ENCODE measurements around the gene ELL.

The ELL gene

DNA sequence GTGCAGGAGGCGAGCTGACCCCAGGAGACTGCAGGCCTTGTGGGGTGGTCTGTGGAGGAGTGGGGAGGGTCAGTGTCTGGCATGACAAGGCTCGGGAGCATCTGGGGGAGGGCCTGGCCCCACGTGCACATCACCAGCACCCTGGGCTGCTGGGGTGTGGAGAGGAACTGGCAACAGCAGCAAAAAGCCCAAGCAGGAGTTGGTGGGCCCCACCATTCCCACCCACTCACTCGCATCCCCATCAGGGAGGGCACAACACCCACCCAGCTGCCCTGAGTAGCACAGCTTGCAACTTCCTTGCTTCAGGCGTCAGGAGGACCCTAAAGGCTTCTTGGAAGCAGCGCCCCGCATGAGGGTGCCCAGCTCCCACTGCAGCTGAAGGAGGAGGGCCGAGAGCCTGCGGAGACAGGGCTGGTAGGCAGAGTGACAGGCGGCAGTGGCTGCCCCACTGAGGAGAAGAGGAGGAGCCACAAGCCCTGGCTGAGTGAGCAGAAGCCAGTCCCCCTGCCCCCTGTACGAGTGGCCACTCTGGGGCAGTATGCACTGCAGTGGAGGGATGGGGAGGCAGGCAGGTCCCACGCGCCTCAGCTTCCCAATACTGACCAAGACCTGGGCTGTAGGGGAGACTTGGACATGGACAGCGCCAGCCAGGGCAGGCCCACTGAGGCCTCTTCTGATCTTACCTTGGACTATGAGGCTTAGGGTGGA lies 26.5 kb downstream of the ELL start:
- Histone ChIP-seq H3K27me3 (ENCODE audit: insufficient read depth, poor library complexity, severe bottlenecking) (no peaks in the 10 kb centered on the region), H3K4me3 (replicated peaks; ENCODE audit: insufficient read depth, low read length) (no peak overlapping the region), H3K27ac (replicated peaks) (peak overlapping the region; percentile 11; the same call in 1 of the 2 replicates)
- TF ChIP-seq REST (IDR thresholded peaks at IDR 0.05; ENCODE audit: insufficient replicate concordance, low read depth) (no peak), SPI1 (IDR thresholded peaks at IDR 0.05; ENCODE audit: borderline replicate concordance, low read depth) (no peak), POLR2AphosphoS5 (IDR thresholded peaks at IDR 0.05; ENCODE audit: low read depth) (no peak), GABPA (IDR thresholded peaks at IDR 0.05; ENCODE audit: low read depth) (no peak)
- TF ChIP-seq, protein P1, sequence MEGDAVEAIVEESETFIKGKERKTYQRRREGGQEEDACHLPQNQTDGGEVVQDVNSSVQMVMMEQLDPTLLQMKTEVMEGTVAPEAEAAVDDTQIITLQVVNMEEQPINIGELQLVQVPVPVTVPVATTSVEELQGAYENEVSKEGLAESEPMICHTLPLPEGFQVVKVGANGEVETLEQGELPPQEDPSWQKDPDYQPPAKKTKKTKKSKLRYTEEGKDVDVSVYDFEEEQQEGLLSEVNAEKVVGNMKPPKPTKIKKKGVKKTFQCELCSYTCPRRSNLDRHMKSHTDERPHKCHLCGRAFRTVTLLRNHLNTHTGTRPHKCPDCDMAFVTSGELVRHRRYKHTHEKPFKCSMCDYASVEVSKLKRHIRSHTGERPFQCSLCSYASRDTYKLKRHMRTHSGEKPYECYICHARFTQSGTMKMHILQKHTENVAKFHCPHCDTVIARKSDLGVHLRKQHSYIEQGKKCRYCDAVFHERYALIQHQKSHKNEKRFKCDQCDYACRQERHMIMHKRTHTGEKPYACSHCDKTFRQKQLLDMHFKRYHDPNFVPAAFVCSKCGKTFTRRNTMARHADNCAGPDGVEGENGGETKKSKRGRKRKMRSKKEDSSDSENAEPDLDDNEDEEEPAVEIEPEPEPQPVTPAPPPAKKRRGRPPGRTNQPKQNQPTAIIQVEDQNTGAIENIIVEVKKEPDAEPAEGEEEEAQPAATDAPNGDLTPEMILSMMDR (IDR thresholded peaks at IDR 0.05; ENCODE audit: insufficient read depth, low read length) = no peak
- DNase-seq (ENCODE audit: low read depth in 1 of 2, low spot score in 1 of 2) = no peak

DNA sequence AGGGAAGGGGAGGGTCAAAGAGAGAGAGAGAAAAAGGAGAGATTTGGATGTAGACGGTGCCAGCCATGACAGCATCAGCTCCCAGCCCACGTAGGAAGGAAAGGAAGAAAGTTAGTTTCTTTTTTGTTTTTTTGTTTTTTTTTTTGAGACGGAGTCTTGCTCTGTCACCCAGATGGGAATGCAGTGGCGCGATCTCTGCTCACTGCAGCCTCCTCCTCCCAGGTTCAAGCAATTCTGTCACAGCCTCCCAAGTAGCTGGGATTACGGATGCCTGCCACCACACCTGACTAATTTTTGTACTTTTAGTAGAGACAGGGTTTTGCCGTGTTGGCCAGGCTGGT lies 27.6 kb downstream of the ELL start:
- TF ChIP-seq REST (IDR thresholded peaks at IDR 0.05; ENCODE audit: insufficient replicate concordance, low read depth) (no peak), GABPA (IDR thresholded peaks at IDR 0.05; ENCODE audit: low read depth) (no peak), POLR2AphosphoS5 (IDR thresholded peaks at IDR 0.05; ENCODE audit: low read depth) (no peak), SPI1 (IDR thresholded peaks at IDR 0.05; ENCODE audit: borderline replicate concordance, low read depth) (no peak)
- TF ChIP-seq, protein P1 (IDR thresholded peaks at IDR 0.05; ENCODE audit: insufficient read depth, low read length) = no peak
- no peak overlapping the region for H3K27ac ChIP-seq (replicated peaks)
- no peaks in the 10 kb centered on the region for H3K27me3 ChIP-seq (ENCODE audit: insufficient read depth, poor library complexity, severe bottlenecking)
- H3K4me3 ChIP-seq (replicated peaks; ENCODE audit: insufficient read depth, low read length) = no peak overlapping the region
- DNase-seq (ENCODE audit: low read depth in 1 of 2, low spot score in 1 of 2) = no peak

DNA sequence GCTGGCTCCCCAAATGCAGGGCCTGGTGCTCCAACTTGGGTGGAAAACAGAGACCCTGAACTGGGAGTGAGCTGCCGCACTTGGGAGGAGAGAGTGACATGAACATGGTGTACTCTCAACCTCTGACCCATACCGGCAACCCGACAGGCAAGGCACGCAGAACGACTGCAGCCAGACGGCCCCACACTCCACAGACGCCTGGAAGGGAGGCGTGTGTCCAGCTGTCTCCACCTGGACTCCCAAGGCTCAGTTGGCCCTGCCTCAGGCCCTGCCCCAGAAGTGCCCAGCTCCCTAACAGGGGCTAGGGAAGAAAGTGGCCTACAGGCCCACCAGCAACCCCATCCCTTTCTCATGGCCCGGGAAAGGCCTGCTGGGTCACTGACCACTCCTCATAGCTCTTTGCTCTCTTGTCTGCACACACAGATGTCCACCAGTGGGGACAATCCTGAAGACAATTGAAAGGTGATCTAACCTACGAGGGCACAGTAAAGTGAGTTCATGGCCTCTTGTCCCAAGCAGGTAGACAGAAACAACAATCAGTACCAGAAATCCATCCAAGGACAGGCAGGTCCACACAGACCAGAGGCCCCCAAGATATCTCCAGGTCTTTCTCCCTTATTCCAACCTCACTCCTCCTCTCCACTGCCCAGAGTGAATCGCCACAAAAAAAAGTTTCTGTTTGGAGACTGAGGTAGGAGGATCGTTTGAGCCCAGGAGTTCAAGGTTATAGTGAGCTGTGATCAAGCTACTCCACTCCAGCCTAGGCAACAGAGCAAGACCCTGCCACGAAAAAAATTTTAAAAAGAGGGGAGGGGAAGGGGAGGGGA lies 28.2 kb downstream of the ELL start:
- no peak overlapping the region for H3K27ac ChIP-seq (replicated peaks)
- H3K4me3 ChIP-seq (replicated peaks; ENCODE audit: insufficient read depth, low read length) = no peak overlapping the region
- DNase-seq (ENCODE audit: low read depth in 1 of 2, low spot score in 1 of 2) = no peak
- no peaks in the 10 kb centered on the region for H3K27me3 ChIP-seq (ENCODE audit: insufficient read depth, poor library complexity, severe bottlenecking)
- TF ChIP-seq POLR2AphosphoS5 (IDR thresholded peaks at IDR 0.05; ENCODE audit: low read depth) = no peak
- TF ChIP-seq, protein P1 (IDR thresholded peaks at IDR 0.05; ENCODE audit: insufficient read depth, low read length) = no peak
- no peak for TF ChIP-seq GABPA (IDR thresholded peaks at IDR 0.05; ENCODE audit: low read depth)
- TF ChIP-seq SPI1 (IDR thresholded peaks at IDR 0.05; ENCODE audit: borderline replicate concordance, low read depth) = no peak
- no peak for TF ChIP-seq REST (IDR thresholded peaks at IDR 0.05; ENCODE audit: insufficient replicate concordance, low read depth)

All from HL-60 (cell line).